HEK293 (cell line): ENCODE measurements around the gene NPTXR.
A peak's percentile ranks its signal among the peaks of the same experiment; 100 is the strongest.

Experiments
- EGR2 ChIP-seq: fragments of 450-650 bp; formaldehyde crosslinking; IDR thresholded peaks from 2 replicates; pipeline ENCODE4 v1.5.1; 2016; ENCODE audit warnings: low read depth, missing biosample characterization, missing genetic modification characterization
- ELK4 ChIP-seq: IDR thresholded peaks from 2 replicates; pipeline ENCODE4 v1.6.1; 2011; ENCODE audit warnings: mild to moderate bottlenecking, low read depth, low read length, borderline replicate concordance
- FEZF1 ChIP-seq: fragments of 450-650 bp; formaldehyde crosslinking; IDR thresholded peaks from 2 replicates; pipeline ENCODE4 v1.5.1; 2016; ENCODE audit warnings: missing biosample characterization, missing genetic modification characterization
- GLIS2 ChIP-seq: fragments of 450-650 bp; formaldehyde crosslinking; IDR thresholded peaks from 2 replicates; pipeline ENCODE4 v1.5.1; 2016; ENCODE audit warnings: missing biosample characterization, missing genetic modification characterization
- HIC1 ChIP-seq: fragments of 450-650 bp; formaldehyde crosslinking; IDR thresholded peaks from 2 replicates; pipeline ENCODE4 v1.5.1; 2016; ENCODE audit warnings: missing biosample characterization, missing genetic modification characterization
- HOXC10 ChIP-seq: sonication (generic); formaldehyde crosslinking; IDR thresholded peaks from 2 replicates; pipeline ENCODE4 v1.8.1; 2023; ENCODE audit warnings: mild to moderate bottlenecking, missing genetic modification reagents
- KLF10 ChIP-seq: fragments of 450-650 bp; IDR thresholded peaks from 2 replicates; pipeline ENCODE4 v1.5.1; 2018; ENCODE audit warnings: missing biosample characterization, mild to moderate bottlenecking, missing genetic modification characterization
- KLF16 ChIP-seq: fragments of 450-650 bp; formaldehyde crosslinking; IDR thresholded peaks from 2 replicates; pipeline ENCODE4 v1.5.1; 2017; ENCODE audit warnings: missing biosample characterization, missing genetic modification characterization
- PATZ1 ChIP-seq: fragments of 450-650 bp; formaldehyde crosslinking; IDR thresholded peaks from 2 replicates; pipeline ENCODE4 v1.5.1; 2016; ENCODE audit warnings: missing biosample characterization, missing genetic modification characterization
- PRDM10 ChIP-seq: fragments of 450-650 bp; formaldehyde crosslinking; IDR thresholded peaks from 2 replicates; pipeline ENCODE4 v1.5.1; 2016; ENCODE audit warnings: missing biosample characterization, missing genetic modification characterization
- SCRT2 ChIP-seq: fragments of 450-650 bp; formaldehyde crosslinking; IDR thresholded peaks from 2 replicates; pipeline ENCODE4 v1.5.1; 2016; ENCODE audit warnings: missing biosample characterization, missing genetic modification characterization
- SP2 ChIP-seq: fragments of 450-650 bp; formaldehyde crosslinking; IDR thresholded peaks from 2 replicates; pipeline ENCODE4 v1.5.1; 2016; ENCODE audit warnings: missing biosample characterization, missing genetic modification characterization
- ZBTB44 ChIP-seq: fragments of 450-650 bp; IDR thresholded peaks from 2 replicates; pipeline ENCODE4 v1.5.1; 2018; ENCODE audit warnings: missing biosample characterization, mild to moderate bottlenecking, missing genetic modification characterization
- ZEB2 ChIP-seq: fragments of 450-650 bp; formaldehyde crosslinking; IDR thresholded peaks from 2 replicates; pipeline ENCODE4 v1.5.1; 2016; ENCODE audit warnings: missing biosample characterization, missing genetic modification characterization
- ZIC2 ChIP-seq: fragments of 450-650 bp; formaldehyde crosslinking; IDR thresholded peaks from 2 replicates; pipeline ENCODE4 v1.5.1; 2016; ENCODE audit warnings: missing biosample characterization, missing genetic modification characterization
- ZNF184 ChIP-seq: fragments of 450-650 bp; IDR thresholded peaks from 2 replicates; pipeline ENCODE4 v1.5.1; 2018; ENCODE audit warnings: missing biosample characterization, mild to moderate bottlenecking, missing genetic modification characterization
- ZNF19 ChIP-seq: fragments of 450-650 bp; formaldehyde crosslinking; IDR thresholded peaks from 2 replicates; pipeline ENCODE4; 2016; ENCODE audit warnings: missing biosample characterization, missing genetic modification characterization, low read depth
- ZNF23 ChIP-seq: fragments of 450-650 bp; formaldehyde crosslinking; IDR thresholded peaks from 2 replicates; pipeline ENCODE4 v1.5.1; 2016; ENCODE audit warnings: missing biosample characterization, missing genetic modification characterization, borderline replicate concordance
- ZNF311 ChIP-seq: fragments of 450-650 bp; formaldehyde crosslinking; IDR thresholded peaks from 2 replicates; pipeline ENCODE4 v1.5.1; 2017; ENCODE audit warnings: missing biosample characterization, missing genetic modification characterization, borderline replicate concordance
- ZNF324 ChIP-seq: fragments of 450-650 bp; formaldehyde crosslinking; IDR thresholded peaks from 2 replicates; pipeline ENCODE4 v1.5.1; 2016; ENCODE audit warnings: missing biosample characterization, missing genetic modification characterization
- ZNF391 ChIP-seq: fragments of 450-650 bp; formaldehyde crosslinking; IDR thresholded peaks from 2 replicates; pipeline ENCODE4 v1.5.1; 2016; ENCODE audit warnings: low read depth, missing biosample characterization, missing genetic modification characterization, borderline replicate concordance
- ZNF433 ChIP-seq: fragments of 450-650 bp; formaldehyde crosslinking; IDR thresholded peaks from 2 replicates; pipeline ENCODE4 v1.5.1; 2016; ENCODE audit warnings: missing biosample characterization, missing genetic modification characterization, low read depth
- ZNF514 ChIP-seq: fragments of 450-650 bp; formaldehyde crosslinking; IDR thresholded peaks from 2 replicates; pipeline ENCODE4 v1.5.1; 2016; ENCODE audit warnings: missing biosample characterization, missing genetic modification characterization
- ZNF548 ChIP-seq: fragments of 450-650 bp; formaldehyde crosslinking; IDR thresholded peaks from 2 replicates; pipeline ENCODE4 v1.5.1; 2016; ENCODE audit warnings: missing biosample characterization, missing genetic modification characterization
- ZNF558 ChIP-seq: fragments of 450-650 bp; formaldehyde crosslinking; IDR thresholded peaks from 2 replicates; pipeline ENCODE4 v1.5.1; 2016; ENCODE audit warnings: missing biosample characterization, missing genetic modification characterization
- ZNF571 ChIP-seq: fragments of 450-650 bp; formaldehyde crosslinking; IDR thresholded peaks from 2 replicates; pipeline ENCODE4 v1.5.0; 2017; ENCODE audit warnings: missing biosample characterization, missing genetic modification characterization
- ZNF580 ChIP-seq: fragments of 450-650 bp; formaldehyde crosslinking; IDR thresholded peaks from 2 replicates; pipeline ENCODE4 v1.5.1; 2016; ENCODE audit warnings: missing biosample characterization, missing genetic modification characterization
- ZNF621 ChIP-seq: fragments of 450-650 bp; formaldehyde crosslinking; IDR thresholded peaks from 2 replicates; pipeline ENCODE4 v1.5.1; 2017; ENCODE audit warnings: missing biosample characterization, missing genetic modification characterization
- ZNF654 ChIP-seq: fragments of 450-650 bp; formaldehyde crosslinking; IDR thresholded peaks from 2 replicates; pipeline ENCODE4 v1.5.1; 2016; ENCODE audit warnings: low read depth, missing biosample characterization, missing genetic modification characterization
- ZNF677 ChIP-seq: fragments of 450-650 bp; IDR thresholded peaks from 2 replicates; pipeline ENCODE4 v1.5.0; 2018; ENCODE audit warnings: missing biosample characterization, mild to moderate bottlenecking, missing genetic modification characterization, moderate library complexity
- ZSCAN23 ChIP-seq: fragments of 450-650 bp; formaldehyde crosslinking; IDR thresholded peaks from 2 replicates; pipeline ENCODE4 v1.5.1; 2016; ENCODE audit warnings: missing biosample characterization, missing genetic modification characterization

NPTXR gene

GRCh38 chr22:38863531-38864131, 19.8 kb upstream of the NPTXR start (continued):
- TF ChIP-seq ELK4 (no peak), ZEB2 (tag by site-specific recombination) (no peak), ZNF514 (tag by site-specific recombination) (no peak), ZNF391 (no peak), PATZ1 (tag by site-specific recombination) (no peak), FEZF1 (tag by site-specific recombination) (no peak), EGR2 (tag by site-specific recombination) (peak; percentile 16; the same call in 1 of the 2 replicates), ZNF184 (tag by site-specific recombination) (no peak), SP2 (tag by site-specific recombination) (0 out of 2 replicates have a peak, but pooled peaks have one; percentile 6), KLF10 (no peak), ZNF677 (tag by site-specific recombination) (no peak), ZNF571 (no peak), KLF16 (tag by site-specific recombination) (no peak), ZBTB44 (tag by site-specific recombination) (no peak), SCRT2 (tag by site-specific recombination) (peak; percentile 82), ZNF324 (tag by site-specific recombination) (no peak), ZNF19 (no peak), ZNF621 (tag by site-specific recombination) (no peak), ZSCAN23 (no peak), GLIS2 (peak; percentile 56), ZIC2 (tag by site-specific recombination) (peak; percentile 56), PRDM10 (0 out of 2 replicates have a peak, but pooled peaks have one; percentile 15), ZNF311 (tag by site-specific recombination) (no peak), HIC1 (tag by site-specific recombination) (peak; percentile 43; the same call in 1 of the 2 replicates), ZNF433 (tag by site-specific recombination) (no peak), ZNF548 (tag by site-specific recombination) (no peak), ZNF23 (no peak), HOXC10 (no peak), ZNF580 (tag by site-specific recombination) (no peak), ZNF654 (tag by site-specific recombination) (no peak), ZNF558 (no peak)
